CD4-positive, alpha-beta memory T cell (primary cell): ENCODE measurements around the gene ARHGAP6. TPM values are rescaled to one million over a fixed set of nuclear protein-coding genes. Genes with fewer than 3 reads are reported as not detected.

Source experiments
- CTCF ChIA-PET: fragments of 350-600 bp; sonication (Branson Sonifier 250); formaldehyde crosslinking; loops from one replicate; lab custom pipeline; 2021; ENCODE audit warnings: inconsistent platforms; ENCODE audit not compliant: partially characterized antibody; lab: Charles Lee
- POLR2A ChIA-PET: fragments of 350-600 bp; sonication (Branson Sonifier 250); formaldehyde crosslinking; loops from one replicate; lab custom pipeline; 2021; ENCODE audit not compliant: partially characterized antibody; lab: Charles Lee
- DNase-seq, 5 donors: peaks; one replicate each; pipeline versions ENCODE4 v3.0.0 to v3.0.0-alpha.2; 2020 to 2022; ENCODE audit warnings: mixed read lengths in 1 of 5
- H3K27ac ChIP-seq: one replicate; pipeline ENCODE4 v1.7.0; 2013; ENCODE audit warnings: low read depth, low read length
- H3K27me3 ChIP-seq: 2 replicates; pipeline ENCODE4 v1.7.0; 2013; ENCODE audit warnings: mild to moderate bottlenecking, low read length, moderate library complexity; ENCODE audit not compliant: insufficient read depth
- H3K36me3 ChIP-seq: 2 replicates; pipeline ENCODE4 v1.7.0; 2013; ENCODE audit warnings: mild to moderate bottlenecking, low read length, moderate library complexity; ENCODE audit not compliant: insufficient read depth
- H3K4me1 ChIP-seq: 2 replicates; pipeline ENCODE4 v1.7.0; 2013; ENCODE audit warnings: mild to moderate bottlenecking, low read length, moderate library complexity; ENCODE audit not compliant: insufficient read depth
- H3K4me3 ChIP-seq, 2 donors: one replicate each; pipeline ENCODE4 v1.7.0; 2013; ENCODE audit warnings: low read length in 2 of 2, mild to moderate bottlenecking in 1 of 2
- H3K9me3 ChIP-seq, 2 donors: one replicate each; pipeline ENCODE4 v1.7.0; 2013; ENCODE audit warnings: low read length in 2 of 2, control low read depth in 1 of 2; ENCODE audit not compliant: control insufficient read depth in 1 of 2
- H3K27ac Mint-ChIP-seq, 7 donors: one replicate each; pipeline ENCODE4 v1.8.0; 2020 to 2021; ENCODE audit warnings: mixed read lengths in 7 of 7, mild to moderate bottlenecking in 6 of 7, inconsistent platforms in 3 of 7, moderate library complexity in 3 of 7
- H3K27me3 Mint-ChIP-seq, 2 donors: one replicate each; pipeline ENCODE4 v1.8.0; 2020 to 2021; ENCODE audit warnings: mixed read lengths in 2 of 2
- H3K36me3 Mint-ChIP-seq, 2 donors: one replicate each; pipeline ENCODE4 v1.8.0; 2020 to 2021; ENCODE audit warnings: mixed read lengths in 2 of 2, inconsistent platforms in 1 of 2, mild to moderate bottlenecking in 1 of 2
- H3K4me1 Mint-ChIP-seq, 4 donors: one replicate each; pipeline ENCODE4 v1.8.0; 2020 to 2021; ENCODE audit warnings: mixed read lengths in 4 of 4, mild to moderate bottlenecking in 1 of 4
- H3K4me3 Mint-ChIP-seq, 8 donors: one replicate each; pipeline ENCODE4 v1.8.0; 2020 to 2021; ENCODE audit warnings: mixed read lengths in 8 of 8, mild to moderate bottlenecking in 7 of 8, moderate library complexity in 6 of 8, inconsistent platforms in 3 of 8
- H3K9me3 Mint-ChIP-seq, 8 donors: one replicate each; pipeline ENCODE4 v1.8.0; 2020 to 2021; ENCODE audit warnings: mixed read lengths in 8 of 8, mild to moderate bottlenecking in 5 of 8, inconsistent platforms in 3 of 8, moderate library complexity in 1 of 8
- intact Hi-C: fragments of 100-400 bp; cut with micrococcal nuclease; formaldehyde crosslinking; loops from one replicate; pipeline ENCODE4 v1.15.1; 2023
- polyA plus RNA-seq, 2 donors: library from polyadenylated mRNA; unstranded; fragments of 300-500 nt; fragmentation: Illumina TruSeq; gene quantifications; one replicate each; pipeline ENCODE4 v1.2.3, GENCODE V29; 2021
- total RNA-seq, 2 experiments: library from RNA; stranded (reverse); gene quantifications; one replicate each; pipeline ENCODE4 v1.2.3, GENCODE V29; 2021

The ARHGAP6 gene
- total and polyA plus RNA-seq, 4 experiments from 2014 or later: not detected

DNA sequence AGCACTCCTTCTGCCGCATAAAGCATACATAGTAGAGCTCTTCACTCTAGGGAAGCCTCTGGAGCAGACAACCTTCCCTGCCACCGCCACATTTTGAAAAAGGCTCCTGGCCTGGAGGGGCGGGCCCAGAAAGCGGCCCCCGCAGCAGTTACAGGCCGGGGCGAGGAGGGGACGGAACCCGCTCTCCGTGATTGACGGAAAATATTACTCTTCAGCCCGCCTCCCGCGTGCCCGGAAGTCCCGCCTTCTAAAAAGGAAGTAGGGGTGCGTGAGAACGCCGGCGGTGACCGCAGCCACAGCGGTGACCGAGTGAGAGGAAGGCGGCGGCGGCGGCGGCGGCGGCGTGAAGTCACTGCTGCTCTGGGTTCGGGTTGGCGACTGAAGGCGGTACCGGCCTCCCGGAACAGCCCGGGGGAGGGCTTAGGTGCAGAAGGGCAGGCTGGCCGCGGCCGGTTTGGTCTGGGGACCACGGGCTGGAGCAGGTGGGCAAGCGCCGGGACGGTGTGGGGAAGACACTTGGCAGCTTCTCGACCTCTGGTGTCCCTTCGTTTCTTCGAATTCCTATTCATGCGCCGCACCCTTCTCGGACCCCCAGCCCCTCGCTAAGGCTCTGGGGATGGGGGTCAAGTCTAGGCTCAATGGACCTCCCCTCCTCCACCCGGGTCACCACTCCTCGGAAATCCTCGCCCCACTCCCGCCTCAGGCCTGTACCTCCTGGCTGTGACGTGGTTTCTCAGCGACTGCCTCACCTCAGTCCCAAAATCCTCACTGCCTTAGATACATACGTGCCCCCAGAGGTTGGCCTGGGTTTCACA lies 554.5 kb downstream of the ARHGAP6 start, which contains the start of gene HCCS:
TSS of gene HCCS (plus strand) at position 296 of the 815 bp plus-strand sequence. CDS start 729 bp downstream, outside the sequence.
- Mint-ChIP-seq H3K4me3 (peak within 1 kb of the TSS in 3 of 8 donors; percentile 92 to 95 (median 94)), H3K27me3 (peaks cover 0 to 1% of the 10 kb centered on the region in 2 donors), H3K27ac (peak within 1 kb of the TSS; percentile 96 to 98 (median 97)), H3K36me3 (peaks cover 7 to 26% of the 10 kb centered on the region in 2 donors), H3K4me1 (peaks cover 7 to 31% (median 22%) of the 10 kb centered on the region in 4 donors), H3K9me3 (no peaks in the 10 kb centered on the region)
- CTCF ChIA-PET: no interaction called here
- no peaks in the 10 kb centered on the region for H3K9me3 ChIP-seq
- POLR2A ChIA-PET: no interaction called here
- H3K4me1 ChIP-seq: peaks cover 20% of the 10 kb centered on the region
- H3K27me3 ChIP-seq: no peaks in the 10 kb centered on the region
- DNase-seq: peak; percentile 81 to 88 (median 85)
- peak within 1 kb of the TSS; percentile 52 to 86 for H3K4me3 ChIP-seq
- intact Hi-C loops: loop anchor here (2.0 to 5.0 kb wide), 2 partner anchors 648 to 661 kb away; partner anchors contain the start of gene MSL3
- H3K36me3 ChIP-seq: peaks cover 7% of the 10 kb centered on the region
- peak within 1 kb of the TSS; percentile 93 for H3K27ac ChIP-seq

- peaks cover 0 to 1% of the 10 kb centered on the region in 2 donors for H3K27me3 Mint-ChIP-seq
- Histone ChIP-seq H3K27me3 (no peaks in the 10 kb centered on the region), H3K9me3 (no peaks in the 10 kb centered on the region), H3K27ac (no peak overlapping the region), H3K4me3 (no peak overlapping the region), H3K36me3 (peaks cover 4% of the 10 kb centered on the region), H3K4me1 (peaks cover 20% of the 10 kb centered on the region)
- CTCF ChIA-PET: no interaction called here
- intact Hi-C loops: loop anchor here (2.0 to 5.0 kb wide), 2 partner anchors 649 to 662 kb away; partner anchors contain the start of gene MSL3
- DNase-seq: no peak
- no peaks in the 10 kb centered on the region for H3K9me3 Mint-ChIP-seq
- no peak overlapping the region for H3K4me3 Mint-ChIP-seq
- peaks cover 2 to 15% of the 10 kb centered on the region in 2 donors for H3K36me3 Mint-ChIP-seq
- H3K27ac Mint-ChIP-seq: no peak overlapping the region
- POLR2A ChIA-PET: no interaction called here
- H3K4me1 Mint-ChIP-seq: peaks cover 7 to 31% (median 22%) of the 10 kb centered on the region in 4 donors
These were observed 555.8 kb downstream of the ARHGAP6 start for GRCh38 chrX:11109968-11110367.

GRCh38 chrX:11108253-11108941 lies 557.3 kb downstream of the ARHGAP6 start:
- H3K36me3 Mint-ChIP-seq: peaks cover 0 to 7% of the 10 kb centered on the region in 2 donors
- no peaks in the 10 kb centered on the region for H3K9me3 Mint-ChIP-seq
- H3K4me3 Mint-ChIP-seq: peak overlapping the region in 1 of 8 donors; percentile 48
- intact Hi-C loops: no loop called here
- Histone ChIP-seq H3K27ac (no peak overlapping the region), H3K4me3 (no peak overlapping the region), H3K27me3 (no peaks in the 10 kb centered on the region), H3K9me3 (no peaks in the 10 kb centered on the region), H3K36me3 (no peaks in the 10 kb centered on the region), H3K4me1 (peaks cover 20% of the 10 kb centered on the region)
- CTCF ChIA-PET: no interaction called here
- DNase-seq: no peak
- peaks cover 5 to 27% (median 16%) of the 10 kb centered on the region in 4 donors for H3K4me1 Mint-ChIP-seq
- H3K27me3 Mint-ChIP-seq: peaks cover 0 to 1% of the 10 kb centered on the region in 2 donors
- POLR2A ChIA-PET: no interaction called here
- H3K27ac Mint-ChIP-seq: no peak overlapping the region

GRCh38 chrX:11105080-11105479 lies 560.6 kb downstream of the ARHGAP6 start:
- intact Hi-C loops: no loop called here
- no peaks in the 10 kb centered on the region for H3K36me3 Mint-ChIP-seq
- no peak overlapping the region for H3K4me3 Mint-ChIP-seq
- H3K36me3 ChIP-seq: no peaks in the 10 kb centered on the region
- no peak overlapping the region for H3K27ac Mint-ChIP-seq
- POLR2A ChIA-PET: no interaction called here
- no peaks in the 10 kb centered on the region for H3K9me3 ChIP-seq
- CTCF ChIA-PET: no interaction called here
- peaks cover 0 to 3% (median 0%) of the 10 kb centered on the region in 8 donors for H3K9me3 Mint-ChIP-seq
- no peaks in the 10 kb centered on the region for H3K4me1 Mint-ChIP-seq
- no peaks in the 10 kb centered on the region for H3K27me3 ChIP-seq
- no peaks in the 10 kb centered on the region for H3K27me3 Mint-ChIP-seq
- no peak overlapping the region for H3K27ac ChIP-seq
- H3K4me1 ChIP-seq: peaks cover 1% of the 10 kb centered on the region
- DNase-seq: no peak
- H3K4me3 ChIP-seq: no peak overlapping the region

DNA sequence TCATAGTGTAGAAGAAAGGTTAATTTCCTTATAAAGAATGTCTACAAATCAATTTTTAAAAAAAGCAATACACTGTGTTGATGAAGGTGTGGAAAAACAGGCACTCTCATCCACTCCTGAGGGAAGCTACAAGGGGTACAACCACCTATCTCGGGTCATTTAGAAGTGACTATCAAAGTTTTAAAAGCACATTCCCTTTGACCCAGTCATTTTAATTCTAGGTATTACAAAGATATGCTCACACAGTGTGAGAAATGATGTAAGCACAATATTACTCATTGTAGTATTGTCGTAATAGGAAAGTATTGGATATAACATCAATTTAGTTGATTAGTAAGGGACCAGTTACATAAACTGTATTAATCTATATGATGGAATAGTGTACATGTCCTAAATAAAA lies 562.0 kb downstream of the ARHGAP6 start:
- H3K4me1 ChIP-seq: no peaks in the 10 kb centered on the region
- no peaks in the 10 kb centered on the region for H3K27me3 ChIP-seq
- no peaks in the 10 kb centered on the region for H3K36me3 ChIP-seq
- Mint-ChIP-seq H3K27ac (no peak overlapping the region), H3K27me3 (no peaks in the 10 kb centered on the region), H3K4me3 (no peak overlapping the region), H3K4me1 (no peaks in the 10 kb centered on the region), H3K36me3 (no peaks in the 10 kb centered on the region), H3K9me3 (peaks cover 0 to 3% (median 0%) of the 10 kb centered on the region in 8 donors)
- POLR2A ChIA-PET: no interaction called here
- CTCF ChIA-PET: no interaction called here
- intact Hi-C loops: no loop called here
- no peak for DNase-seq
- no peaks in the 10 kb centered on the region for H3K9me3 ChIP-seq
- H3K4me3 ChIP-seq: no peak overlapping the region
- no peak overlapping the region for H3K27ac ChIP-seq

DNA sequence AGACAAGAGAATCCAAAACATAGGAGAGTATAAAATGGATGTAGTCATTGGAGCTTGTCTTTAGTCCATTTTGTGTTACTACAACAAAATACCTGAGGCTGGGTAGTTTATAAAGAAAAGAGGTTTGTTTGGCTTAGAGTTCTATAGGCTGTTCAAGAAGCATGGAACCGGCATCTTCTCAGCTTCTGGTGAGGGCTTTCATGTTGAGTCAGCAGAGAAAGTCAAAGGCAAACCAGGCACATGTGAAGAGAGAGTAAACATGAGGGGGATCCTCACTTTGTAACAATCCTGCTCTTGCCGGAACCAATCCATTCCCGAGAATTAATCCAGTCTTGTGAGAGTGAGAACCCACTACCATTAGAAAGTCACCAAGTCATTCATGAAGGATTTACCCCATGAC lies 562.7 kb downstream of the ARHGAP6 start:
- Histone ChIP-seq H3K36me3 (no peaks in the 10 kb centered on the region), H3K27ac (no peak overlapping the region), H3K4me3 (no peak overlapping the region), H3K4me1 (no peaks in the 10 kb centered on the region), H3K27me3 (no peaks in the 10 kb centered on the region), H3K9me3 (no peaks in the 10 kb centered on the region)
- Mint-ChIP-seq H3K36me3 (no peaks in the 10 kb centered on the region), H3K4me1 (no peaks in the 10 kb centered on the region), H3K27ac (no peak overlapping the region), H3K4me3 (no peak overlapping the region), H3K9me3 (peaks cover 0 to 3% (median 0%) of the 10 kb centered on the region in 8 donors), H3K27me3 (no peaks in the 10 kb centered on the region)
- intact Hi-C loops: no loop called here
- ChIA-PET POLR2A (no interaction called here), CTCF (no interaction called here)
- no peak for DNase-seq
